HG02678 (cell line): Measurements from ENCODE around the gene SLC2A13.
"Not testable (repeated sequence)": the region's sequence is repeated elsewhere in the genome, so short reads cannot be mapped to it uniquely, and the experiment has no call there.

Experiments
- ATAC-seq: cut with Tn5 transposase; IDR thresholded peaks from one replicate; pipeline ENCODE4 v1.9.1; 2021; ENCODE audit warnings: mild to moderate bottlenecking, moderate library complexity; ENCODE audit not compliant: unreplicated experiment

The SLC2A13 gene

GRCh38 chr12:39777465-39777864 lies 328.4 kb downstream of the SLC2A13 start:
- ATAC-seq = no peak

- no peak for ATAC-seq
Measured at GRCh38 chr12:39773266-39773665, 332.6 kb downstream of the SLC2A13 start.

GRCh38 chr12:39772821-39773259 lies 333.0 kb downstream of the SLC2A13 start:
- no peak for ATAC-seq

DNA sequence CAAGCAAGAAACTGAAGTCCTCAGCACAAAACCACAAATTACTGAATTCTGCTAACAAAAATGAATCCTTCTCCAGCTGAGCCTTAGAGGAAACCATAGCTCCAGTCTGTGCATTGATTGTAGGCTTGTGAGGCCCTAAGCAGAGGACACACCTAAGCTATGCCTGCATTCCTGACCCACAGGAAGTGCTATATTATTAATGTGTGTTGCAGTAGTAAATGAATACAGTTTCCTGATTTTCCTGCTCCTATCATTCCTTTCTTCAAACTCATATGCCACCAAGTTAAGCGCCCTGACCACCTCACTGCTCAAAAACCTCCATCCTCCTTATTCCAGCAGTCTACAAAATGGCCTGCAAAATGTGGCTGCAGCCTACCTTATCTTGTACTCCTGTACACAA lies 334.4 kb downstream of the SLC2A13 start:
- ATAC-seq = no peak

GRCh38 chr12:39764944-39765560 lies 340.8 kb downstream of the SLC2A13 start:
- peak; percentile 80 for ATAC-seq

- no peak for ATAC-seq
Measured at GRCh38 chr12:39763890-39764169, 342.1 kb downstream of the SLC2A13 start.

DNA sequence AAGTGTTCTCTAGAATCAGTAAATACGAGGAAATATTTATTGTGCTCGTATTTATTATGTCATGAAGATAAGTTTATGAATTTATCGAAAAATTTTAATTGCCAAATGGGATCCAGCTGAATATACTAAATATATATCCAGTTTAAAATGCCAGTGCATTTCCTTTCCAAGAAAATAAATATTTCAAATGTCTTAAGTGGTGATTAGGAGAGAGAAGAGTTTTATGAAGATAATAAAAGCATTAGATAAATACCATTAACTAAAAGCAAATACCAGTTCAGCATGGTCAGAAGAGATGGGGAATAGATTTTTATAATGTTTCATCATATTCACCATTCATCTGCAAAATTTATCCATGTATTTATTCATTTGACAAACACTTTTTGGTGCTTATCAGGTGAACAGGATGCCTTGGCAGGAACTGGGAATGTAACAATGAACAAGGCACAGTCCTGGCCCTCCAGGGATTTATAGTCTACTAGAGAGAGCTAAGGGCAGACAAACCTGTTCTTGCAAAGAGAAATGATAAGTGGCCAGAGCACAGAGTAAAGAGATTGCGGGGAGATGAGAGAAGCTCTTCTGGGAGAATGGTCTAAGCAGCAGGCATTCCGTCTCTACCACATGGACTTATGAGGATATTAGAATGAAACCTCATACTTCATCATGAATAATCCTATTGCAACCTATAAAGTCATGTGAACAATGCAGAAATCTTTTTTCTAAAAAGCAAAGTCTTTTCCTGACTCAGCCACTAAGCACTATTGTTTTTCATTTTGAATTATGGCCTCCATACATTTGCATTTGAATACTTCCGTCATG lies 342.6 kb downstream of the SLC2A13 start:
- no peak for ATAC-seq

GRCh38 chr12:39755478-39755877 lies 350.4 kb downstream of the SLC2A13 start:
- no peak for ATAC-seq

GRCh38 chr12:39752482-39753137 lies 353.3 kb downstream of the SLC2A13 start:
- ATAC-seq = no peak

- ATAC-seq = not testable (repeated sequence)
Measured at GRCh38 chr12:39746151-39746550, 359.7 kb downstream of the SLC2A13 start.

DNA sequence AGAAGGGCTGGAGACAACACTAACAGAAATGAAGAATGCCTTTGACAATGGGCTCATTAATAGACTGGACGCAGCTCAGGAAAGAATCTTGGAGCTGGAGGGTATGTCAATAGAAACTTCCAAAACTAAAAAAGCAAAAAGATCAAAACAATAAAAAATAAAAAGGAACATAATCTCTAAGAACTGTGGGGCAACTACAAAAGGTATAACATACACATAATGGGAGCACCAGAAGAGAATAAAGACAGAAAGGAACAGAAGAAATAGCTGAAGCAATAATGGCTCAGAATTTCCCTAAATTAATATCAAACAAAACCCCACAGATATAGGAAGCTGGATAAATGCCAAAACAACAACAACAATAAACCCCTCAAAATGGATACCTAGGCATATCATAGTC lies 362.2 kb downstream of the SLC2A13 start:
- no peak for ATAC-seq

DNA sequence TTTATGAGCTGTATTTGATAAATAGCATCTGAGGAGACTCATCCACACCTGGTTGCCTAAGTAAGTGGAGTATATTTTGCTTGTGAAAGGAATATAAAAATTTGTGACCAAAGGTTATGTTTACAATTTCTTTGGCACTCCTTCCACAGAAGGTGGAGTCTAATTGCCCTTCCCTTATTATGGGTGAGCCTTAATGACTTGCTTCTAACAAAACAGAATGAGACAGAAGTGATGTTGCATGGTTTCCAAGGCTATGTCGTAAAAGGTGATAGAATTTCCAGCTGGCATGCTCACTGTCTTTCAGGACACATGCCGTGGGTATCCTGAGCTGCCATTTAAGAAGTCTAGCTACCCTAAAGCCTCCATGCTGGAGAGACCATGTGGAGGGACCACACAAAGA lies 369.5 kb downstream of the SLC2A13 start:
- no peak for ATAC-seq

DNA sequence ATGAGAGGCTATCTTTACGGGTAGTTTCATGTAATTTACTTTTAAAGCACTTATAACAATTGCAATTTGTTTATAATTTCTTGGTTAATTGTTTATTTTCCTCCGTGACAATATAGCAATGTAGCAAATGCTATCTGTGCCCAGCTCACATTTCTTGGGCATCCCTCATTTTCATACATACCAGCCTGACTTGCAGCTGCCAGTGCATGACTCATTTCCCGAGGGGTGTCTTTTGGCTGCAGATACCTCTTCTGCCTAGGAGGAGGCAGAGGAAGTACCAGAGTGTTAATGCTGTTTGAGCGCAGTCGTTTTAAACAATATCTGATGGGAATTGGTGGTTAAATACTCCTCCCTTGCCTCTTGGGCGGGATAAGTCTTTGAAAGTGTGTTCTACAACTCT lies 382.1 kb downstream of the SLC2A13 start:
- ATAC-seq = no peak

DNA sequence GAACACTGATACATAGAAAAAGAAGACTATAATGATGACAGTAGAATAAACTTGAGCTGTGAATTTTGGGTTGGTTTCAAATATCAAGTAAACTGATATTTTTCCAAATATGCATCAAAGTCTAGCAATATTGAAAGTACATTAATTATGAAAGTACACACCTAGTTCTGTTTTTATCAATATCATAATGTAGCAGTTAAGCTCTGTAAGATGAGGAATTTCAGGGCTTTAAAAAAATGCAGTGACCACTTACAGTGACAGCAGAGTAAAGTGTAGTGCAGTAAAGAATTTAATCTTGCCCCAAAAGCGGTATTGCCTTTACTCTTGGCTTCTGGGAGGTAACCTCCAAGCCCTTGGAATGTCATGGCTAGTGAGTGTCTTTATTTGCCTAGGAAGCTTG lies 383.4 kb downstream of the SLC2A13 start:
- ATAC-seq = no peak

GRCh38 chr12:39713552-39713951 lies 392.3 kb downstream of the SLC2A13 start:
- ATAC-seq = no peak

DNA sequence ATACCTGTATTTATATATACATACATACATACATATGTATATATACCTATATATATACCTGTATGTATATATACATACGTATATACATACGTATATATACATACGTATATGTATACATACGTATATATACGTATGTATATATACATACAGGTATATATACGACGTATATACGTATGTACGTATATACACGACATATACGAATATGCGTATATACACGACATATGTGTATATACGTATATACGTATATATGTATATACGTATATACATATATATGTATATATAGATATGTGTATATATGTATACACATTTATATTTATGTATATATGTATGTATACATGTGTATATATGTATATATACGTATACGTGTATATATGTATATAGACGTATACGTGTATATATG lies 393.5 kb downstream of the SLC2A13 start:
- ATAC-seq = no peak
